Endometrial microvascular endothelial cells (primary cell): ENCODE results near the gene PRKCQ. TPM values are rescaled to one million over a fixed set of nuclear protein-coding genes. Genes with fewer than 3 reads are reported as not detected.

ENCODE experiments used
- in situ Hi-C: cut with HindIII; loops from 2 replicates; pipeline ENCODE4 v1.10.0; 2017; ENCODE audit warnings: low sequenced_read_pairs, low pct_unique_long_range_greater_than_20kb; ENCODE audit errors: inconsistent ontology term
- total RNA-seq: library from RNA; depleted of rRNA; stranded (reverse); fragments of >200 nt; gene quantifications from one replicate; pipeline ENCODE4 v1.2.3, GENCODE V29; 2015; ENCODE audit errors: inconsistent ontology term

PRKCQ gene
- total RNA-seq, 1 donor from 2014 or later: 0.09 TPM

DNA sequence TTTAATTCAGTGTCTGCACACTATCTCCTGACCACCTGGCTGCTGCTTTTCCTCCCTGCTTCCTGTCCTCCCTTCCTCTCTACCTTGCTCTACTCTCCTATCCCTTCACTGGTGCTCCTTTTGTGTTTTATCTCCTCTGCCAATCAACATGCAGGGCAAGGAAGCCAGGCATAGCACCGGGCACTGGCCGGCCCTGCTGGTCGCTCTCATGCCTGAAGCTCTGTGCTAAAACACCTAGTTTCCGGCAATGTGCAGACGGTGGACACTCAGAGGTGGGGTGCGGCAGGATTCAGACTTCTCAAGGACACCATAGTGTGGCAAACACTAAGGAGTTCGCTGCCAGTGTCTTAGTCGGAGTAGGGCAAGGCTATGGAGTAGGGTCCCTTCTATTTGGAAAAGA is 177.1 kb downstream of the PRKCQ start:
- in situ Hi-C loops: no loop called here

DNA sequence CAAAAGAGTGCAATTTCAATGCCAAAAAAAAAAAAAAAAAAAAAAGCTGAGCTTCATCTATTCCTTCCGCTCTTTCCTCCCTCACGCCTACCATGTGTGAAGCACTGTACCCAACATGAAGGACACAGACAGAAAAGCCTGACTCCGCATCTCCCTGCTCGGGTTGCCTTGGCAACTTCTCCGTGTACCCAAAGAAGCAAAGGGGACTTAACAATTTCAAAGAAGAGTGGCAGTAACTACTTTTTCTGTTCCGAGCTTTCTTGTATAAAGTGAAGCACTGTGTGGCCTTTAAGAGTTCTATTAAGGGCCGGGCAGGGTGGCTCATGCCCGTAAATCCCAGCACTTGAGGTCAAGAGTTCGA is 177.7 kb downstream of the PRKCQ start:
- in situ Hi-C loops: no loop called here

DNA sequence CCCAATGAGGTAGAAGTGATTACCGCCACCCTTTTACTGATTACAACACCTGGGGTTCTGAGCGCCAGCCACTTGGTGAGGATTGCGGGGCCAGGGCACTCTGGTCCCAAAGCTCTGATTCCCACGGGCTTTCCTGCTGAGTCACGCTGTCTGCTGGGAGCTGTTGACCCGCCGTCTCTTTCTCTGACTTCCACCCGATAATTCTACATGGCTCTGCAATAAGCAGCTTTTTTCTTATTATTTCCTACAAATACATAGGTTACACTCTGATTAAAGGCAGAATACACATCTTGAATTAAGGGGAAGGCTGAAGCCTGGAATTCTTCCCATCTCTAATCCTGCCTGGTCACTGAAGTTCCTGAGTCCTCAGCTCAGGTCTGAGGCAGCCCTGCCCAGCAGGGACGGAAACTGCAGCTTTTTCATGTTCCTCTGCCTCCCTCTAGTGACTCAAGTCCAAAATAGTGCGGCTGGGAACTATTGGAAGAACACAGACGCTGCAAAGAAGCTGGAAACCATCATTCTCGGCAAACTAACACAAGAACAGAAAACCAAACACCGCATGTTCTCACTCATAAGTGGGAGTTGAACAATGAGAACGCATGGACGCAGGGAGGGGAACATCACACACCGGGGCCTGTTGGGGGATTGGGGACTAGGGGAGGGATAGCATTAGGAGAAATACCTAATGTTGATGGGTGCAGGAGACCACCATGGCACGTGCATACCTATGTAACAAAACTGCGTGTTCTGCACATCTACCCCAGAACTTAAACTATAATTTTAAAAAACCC is 178.3 kb downstream of the PRKCQ start:
- in situ Hi-C loops: no loop called here

DNA sequence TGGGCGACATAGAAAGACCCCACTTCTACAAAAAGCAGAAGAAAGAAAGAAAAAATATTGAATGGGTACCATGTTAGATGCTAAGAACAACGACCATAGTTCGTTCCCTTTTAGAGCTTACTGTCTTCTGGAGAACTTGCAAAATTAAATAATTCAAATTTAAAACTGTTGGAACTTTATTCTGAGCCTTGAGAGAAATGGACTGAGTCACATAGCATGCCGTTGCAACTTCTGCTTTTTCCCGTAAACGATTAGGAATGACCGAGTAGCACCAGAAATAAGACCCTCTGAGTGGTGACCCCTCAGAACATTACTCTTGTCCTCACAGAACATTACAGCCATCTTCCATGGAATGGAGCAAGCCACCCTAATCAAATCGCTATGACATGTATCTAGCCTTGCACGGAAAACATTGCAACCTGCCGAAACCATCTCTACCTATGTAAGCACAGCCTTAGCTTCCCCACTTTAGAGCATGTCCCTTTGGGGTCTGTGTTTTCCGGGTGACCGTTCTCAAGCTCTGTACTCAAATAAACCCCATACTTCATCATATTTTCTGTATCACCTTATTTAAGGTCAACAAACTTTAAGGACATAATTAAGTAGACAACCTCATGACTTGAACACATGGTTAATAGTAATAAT is 179.1 kb downstream of the PRKCQ start:
- in situ Hi-C loops: no loop called here

DNA sequence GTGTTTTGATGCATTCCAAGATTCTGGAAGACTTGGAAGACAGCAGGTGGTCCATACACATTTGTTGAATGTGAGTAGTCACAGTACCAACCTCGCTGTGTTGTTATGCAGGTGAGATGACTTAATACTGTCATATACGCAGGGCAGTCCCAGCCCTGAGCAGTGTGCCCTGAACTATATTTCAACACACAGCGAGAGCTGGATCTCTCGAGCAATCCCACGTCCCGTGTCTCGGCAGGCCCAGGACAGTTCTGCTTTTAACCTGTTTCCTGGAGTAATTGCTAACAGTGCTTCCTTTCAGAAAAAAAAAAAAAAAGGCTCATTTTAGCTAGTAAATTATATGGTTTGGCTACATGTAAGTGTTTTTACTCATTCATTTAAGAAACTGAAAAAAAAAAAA is 179.7 kb downstream of the PRKCQ start:
- in situ Hi-C loops: no loop called here

DNA sequence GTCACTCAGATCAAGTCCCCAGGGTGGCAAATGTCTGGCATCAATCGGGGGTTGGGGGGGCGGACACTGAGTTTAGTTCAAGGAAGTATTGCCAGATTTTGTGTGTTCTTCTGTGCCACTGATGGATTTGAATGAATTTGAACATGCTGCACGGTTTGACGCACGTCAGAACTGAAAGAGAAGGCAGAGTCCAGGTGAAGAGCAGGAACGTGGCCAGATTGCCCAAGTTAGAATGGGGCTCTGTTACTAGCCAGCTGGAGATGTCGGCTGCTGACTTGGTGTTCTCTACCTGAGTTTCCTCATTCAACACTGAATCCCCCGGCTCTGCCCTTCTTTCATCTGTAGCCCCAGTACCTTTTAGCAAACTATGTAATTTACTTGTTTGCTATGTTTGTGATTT is 180.2 kb downstream of the PRKCQ start:
- in situ Hi-C loops: loop anchor here (25.0 kb wide), 1 partner anchor 313 kb away; the partner anchor contains the start of gene RBM17

DNA sequence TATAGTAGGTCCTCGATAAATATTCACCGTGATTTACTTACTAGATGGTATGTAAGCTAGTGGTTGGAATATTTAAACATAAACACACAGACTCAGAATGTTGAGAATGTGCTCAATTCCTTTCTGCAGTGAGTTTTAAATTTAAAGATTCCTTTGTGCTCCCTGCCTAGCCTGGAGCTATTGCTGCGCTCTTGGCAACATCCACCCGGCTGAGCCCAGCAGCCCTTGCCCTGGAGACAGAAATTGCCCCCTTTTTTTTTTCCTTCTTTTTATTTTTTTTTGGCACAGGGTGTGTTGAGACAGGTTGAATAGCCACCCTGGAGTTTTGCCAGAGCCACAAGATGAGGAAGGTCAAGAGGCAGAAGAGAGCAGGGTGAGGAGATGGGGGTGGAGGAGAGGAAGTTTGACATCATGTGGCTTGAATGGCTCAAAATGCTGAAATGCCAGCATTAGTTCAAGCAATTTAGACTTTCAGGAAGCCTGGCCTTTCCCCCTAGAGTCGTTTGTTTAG is 180.8 kb downstream of the PRKCQ start:
- in situ Hi-C loops: loop anchor here (25.0 kb wide), 1 partner anchor 312 kb away; the partner anchor contains the start of gene RBM17

DNA sequence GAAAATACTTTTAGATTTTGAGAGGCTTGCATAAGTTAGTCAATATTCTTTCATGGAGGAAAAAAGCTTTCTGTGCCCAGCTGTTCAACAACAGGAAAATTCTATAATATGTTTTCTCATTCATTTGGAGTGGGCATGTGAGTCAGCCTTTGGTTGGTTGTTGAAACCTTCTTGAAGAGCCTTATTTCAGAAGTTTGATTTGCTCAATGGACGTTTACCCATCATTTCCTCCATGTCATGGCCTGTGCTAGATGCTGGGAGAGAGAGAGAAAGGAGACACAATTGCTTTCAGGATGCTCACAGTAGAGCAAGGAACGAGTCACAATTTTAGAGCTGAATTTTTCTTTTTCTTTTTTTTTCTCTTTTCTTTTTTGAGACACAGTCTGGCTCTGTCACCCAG is 181.7 kb downstream of the PRKCQ start:
- in situ Hi-C loops: loop anchor here (25.0 kb wide), 1 partner anchor 311 kb away; the partner anchor contains the start of gene RBM17

DNA sequence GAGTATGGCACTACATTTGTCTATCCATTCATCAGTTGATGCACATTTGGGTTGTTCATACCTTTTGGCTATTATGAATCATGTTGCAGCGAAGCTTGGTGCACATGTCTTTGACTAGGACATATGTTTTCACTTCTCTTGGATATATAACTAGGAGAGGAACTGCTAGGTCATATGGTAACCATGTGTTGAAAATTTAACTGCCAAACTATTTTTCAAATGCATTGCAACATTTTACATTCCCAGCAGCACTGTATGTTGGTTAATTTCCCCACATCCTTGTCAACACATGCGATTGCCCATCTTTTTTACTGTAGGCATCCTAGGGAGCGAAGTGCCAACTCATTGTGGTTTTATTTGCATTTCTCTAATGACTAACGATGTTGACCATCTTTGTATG is 183.4 kb downstream of the PRKCQ start:
- in situ Hi-C loops: loop anchor here (25.0 kb wide), 1 partner anchor 309 kb away; the partner anchor contains the start of gene RBM17

DNA sequence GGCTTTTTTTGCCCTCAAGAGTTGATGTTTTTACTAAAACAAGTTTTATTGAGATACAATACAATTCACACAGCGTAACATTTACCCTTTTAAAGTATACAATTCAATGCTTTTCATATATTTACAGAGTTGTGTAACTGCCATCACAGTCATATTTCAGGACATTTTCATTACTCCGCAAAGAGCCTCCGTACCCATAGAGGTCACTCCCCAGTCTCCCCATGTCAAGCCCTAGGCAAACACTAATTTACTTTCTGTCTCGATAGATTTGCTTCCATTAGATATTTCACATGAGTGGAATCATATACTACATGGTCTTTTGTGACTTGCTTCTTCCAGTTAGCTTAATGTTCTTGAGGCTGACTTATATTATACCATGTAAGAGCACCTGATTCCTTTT is 183.8 kb downstream of the PRKCQ start:
- in situ Hi-C loops: loop anchor here (25.0 kb wide), 1 partner anchor 309 kb away; the partner anchor contains the start of gene RBM17

DNA sequence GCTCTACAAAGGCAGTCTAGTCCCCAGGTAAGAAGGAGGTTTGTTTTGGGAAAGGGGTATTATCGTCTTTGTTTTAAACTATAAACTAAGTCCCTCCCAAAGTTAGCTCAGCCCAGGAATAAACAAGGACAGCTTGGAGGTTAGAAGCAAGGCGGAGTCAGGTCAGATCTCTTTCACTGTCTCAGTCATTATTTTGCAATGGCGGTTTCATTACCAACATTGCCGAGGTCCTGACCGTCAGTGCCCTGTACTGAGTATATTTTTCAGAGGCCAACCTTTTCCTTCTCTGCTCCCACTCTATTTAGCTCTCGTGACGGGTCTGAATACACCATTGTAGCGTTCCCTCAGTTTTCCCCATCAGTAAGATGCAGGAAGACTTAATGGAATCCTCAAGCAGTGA is 184.5 kb downstream of the PRKCQ start:
- in situ Hi-C loops: loop anchor here (25.0 kb wide), 1 partner anchor 308 kb away; the partner anchor contains the start of gene RBM17

DNA sequence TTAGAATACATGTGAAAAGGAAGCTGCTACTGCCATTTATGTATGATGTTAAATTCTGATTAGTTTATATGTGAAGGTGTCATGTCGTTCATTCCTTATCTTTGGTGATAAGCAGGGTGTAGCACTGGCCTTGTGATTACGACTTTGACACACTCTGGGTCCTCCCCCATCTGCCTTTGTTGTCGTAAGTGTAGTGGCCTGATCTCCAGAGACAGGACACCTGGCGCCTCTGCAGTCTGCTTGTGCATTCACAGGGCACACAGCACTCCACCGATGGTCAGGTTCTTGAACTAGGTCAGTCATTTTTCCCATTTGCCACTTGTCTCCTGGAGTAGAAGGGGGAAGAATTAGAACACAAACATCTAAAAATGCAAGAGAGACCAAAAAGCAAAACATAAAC is 186.0 kb downstream of the PRKCQ start:
- in situ Hi-C loops: loop anchor here (25.0 kb wide), 1 partner anchor 307 kb away; the partner anchor contains the start of gene RBM17

DNA sequence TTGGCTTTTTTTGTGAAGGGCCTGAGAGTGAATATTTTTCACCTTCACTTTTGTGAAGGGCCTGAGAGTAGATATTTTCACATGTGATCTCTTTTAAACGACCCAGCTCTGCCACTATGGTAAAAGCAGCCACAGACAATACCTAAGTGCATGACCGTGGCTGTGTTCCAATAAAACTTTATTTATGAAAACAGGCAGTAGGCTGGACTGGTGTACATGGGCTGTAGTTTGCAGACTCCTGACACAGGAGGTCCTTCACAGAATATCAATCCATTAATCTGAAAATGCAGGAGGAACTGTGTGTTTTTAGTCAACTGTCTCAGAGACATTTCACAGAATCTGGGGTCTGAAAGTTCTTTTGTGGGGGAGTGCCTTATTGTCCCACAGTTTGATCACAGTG is 186.9 kb downstream of the PRKCQ start:
- in situ Hi-C loops: loop anchor here (25.0 kb wide), 1 partner anchor 306 kb away; the partner anchor contains the start of gene RBM17

DNA sequence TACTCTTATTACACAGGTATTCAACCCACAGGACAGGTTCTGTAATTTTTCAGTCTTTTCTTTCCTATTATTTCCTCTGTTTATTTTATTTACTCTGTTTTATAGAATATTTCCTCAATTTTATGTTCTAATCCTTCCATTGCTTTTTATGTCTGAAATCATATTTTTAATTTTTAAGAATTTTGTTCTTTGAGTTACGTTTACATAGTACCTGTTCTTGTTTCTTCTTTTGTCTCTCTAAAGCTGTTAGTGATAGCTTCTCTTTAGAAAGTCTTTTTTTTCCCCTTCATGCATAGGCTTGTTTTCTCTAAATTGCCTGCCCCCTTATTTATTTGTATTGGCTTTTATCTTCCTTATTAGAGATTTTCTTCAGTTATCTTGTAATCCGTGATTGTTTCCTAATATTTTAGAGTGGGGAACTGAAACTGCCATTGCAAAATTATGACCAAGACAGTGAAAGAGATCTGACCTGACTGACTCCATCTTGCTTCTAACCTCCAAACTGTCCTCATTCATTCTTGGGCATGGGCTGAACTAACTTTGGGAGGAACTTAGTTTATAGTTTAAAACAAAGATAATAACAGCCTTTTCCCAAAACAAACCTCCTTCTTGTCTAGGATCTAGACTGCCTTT is 189.7 kb downstream of the PRKCQ start:
- in situ Hi-C loops: loop anchor here (25.0 kb wide), 1 partner anchor 303 kb away; the partner anchor contains the start of gene RBM17

DNA sequence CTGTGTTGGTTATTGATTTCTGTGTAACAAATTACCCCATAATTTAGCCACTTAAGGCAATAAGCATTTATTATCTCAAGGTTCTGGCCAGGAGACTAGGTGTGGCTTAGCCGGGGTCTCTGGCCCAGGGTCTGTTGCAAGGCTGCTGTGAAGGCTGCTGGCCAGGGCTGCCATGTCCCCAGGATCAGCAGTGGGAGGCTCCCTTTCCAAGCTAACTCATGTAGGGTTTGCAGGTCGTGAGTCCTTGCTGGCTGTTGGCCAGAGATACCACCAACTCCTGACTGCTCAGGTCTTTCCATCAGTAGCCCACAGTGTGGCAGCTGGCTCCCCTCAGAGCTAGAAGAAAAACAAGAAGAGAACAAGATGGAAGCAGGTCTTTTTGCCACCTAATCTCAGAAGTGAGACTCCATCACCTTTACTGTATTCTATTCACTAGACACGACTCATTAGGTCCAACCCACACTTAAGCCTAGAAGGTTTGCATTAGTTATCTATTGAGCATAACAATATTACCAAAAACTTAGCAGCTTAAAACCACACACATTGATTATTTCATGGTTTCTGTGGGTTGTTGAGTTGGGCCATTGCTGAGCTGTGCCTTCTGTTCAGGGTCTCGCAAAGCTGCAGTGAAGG is 191.7 kb downstream of the PRKCQ start:
- in situ Hi-C loops: loop anchor here (10.0 to 25.0 kb wide), 2 partner anchors 194 to 301 kb away; partner anchors contain the start of gene RBM17

DNA sequence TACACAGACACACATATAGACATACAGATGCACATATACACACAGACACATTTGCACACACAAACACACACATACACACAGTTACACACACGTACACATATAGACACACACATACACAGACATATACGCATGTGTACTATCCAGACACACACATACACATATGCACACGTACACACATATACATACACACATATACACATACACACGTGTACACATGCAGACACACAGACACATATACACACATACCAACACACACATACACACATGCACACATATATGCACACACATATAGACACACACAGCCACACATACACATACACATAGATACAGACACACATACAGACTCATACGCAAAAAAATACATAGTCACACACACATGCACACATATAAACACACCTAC is 193.1 kb downstream of the PRKCQ start:
- in situ Hi-C loops: loop anchor here (10.0 to 25.0 kb wide), 2 partner anchors 192 to 300 kb away; partner anchors contain the start of gene RBM17

DNA sequence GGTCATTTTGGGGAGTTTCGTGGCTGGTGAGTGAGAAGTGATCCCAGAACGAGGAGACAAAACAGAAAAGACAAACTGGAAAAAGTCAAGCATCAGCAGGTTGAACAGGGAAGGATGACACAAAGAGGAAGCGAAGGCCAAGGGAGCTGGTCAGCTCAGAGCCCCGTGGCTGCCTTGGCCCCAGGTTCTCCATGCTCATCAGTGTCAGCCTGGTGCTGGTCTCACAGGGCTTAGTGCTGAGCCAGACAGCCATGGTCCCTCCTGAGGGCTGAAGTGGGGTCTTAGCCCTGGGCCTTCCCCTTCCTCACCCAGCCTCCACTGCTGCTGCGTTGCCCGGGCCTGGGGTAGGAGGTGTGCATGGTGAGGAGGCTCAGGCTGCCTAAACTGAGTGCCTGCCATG is 193.7 kb downstream of the PRKCQ start:
- in situ Hi-C loops: loop anchor here (10.0 to 25.0 kb wide), 2 partner anchors 192 to 299 kb away; partner anchors contain the start of gene RBM17

DNA sequence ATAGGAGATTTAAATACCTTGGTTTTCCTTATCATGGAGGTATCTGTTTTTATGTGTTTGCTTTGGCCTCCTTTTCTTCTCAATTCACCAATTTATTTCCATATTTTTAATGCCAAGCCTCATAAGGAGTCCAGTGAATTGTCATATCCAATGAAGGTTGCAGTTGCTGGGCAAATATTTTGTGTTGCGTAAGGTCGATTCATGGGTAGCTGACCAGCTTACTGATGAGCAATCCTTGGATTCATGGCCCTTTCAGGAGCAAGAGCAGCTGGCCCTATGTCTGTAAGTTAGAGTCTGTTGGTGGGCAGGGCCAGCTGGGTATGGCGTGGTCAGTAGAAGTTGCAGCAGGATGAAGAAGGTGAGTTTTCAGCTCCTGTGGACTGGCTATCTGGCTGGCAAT is 194.4 kb downstream of the PRKCQ start:
- in situ Hi-C loops: loop anchor here (10.0 to 25.0 kb wide), 2 partner anchors 191 to 298 kb away; partner anchors contain the start of gene RBM17
